Activated T-helper 1 cell treated with Interleukin-2 at 50 U/mL for 16 hours (primary cell): ENCODE results near the gene FAM174C.

ENCODE experiments used
- DNase-seq: peaks from one replicate; pipeline ENCODE4 v3.0.0-alpha.2; 2020; ENCODE audit warnings: low read depth

Gene FAM174C

GRCh38 chr19:1275260-1275975 is at the start of gene FAM174C:
FAM174C (plus strand) TSS chr19:1275530; CDS start chr19:1275550, 20 bp downstream.
- DNase-seq, result peak; percentile 94

- no peak for DNase-seq
These were observed 49.2 kb upstream of the FAM174C start for GRCh38 chr19:1226227-1226518.

- no peak for DNase-seq
These were observed 48.6 kb upstream of the FAM174C start for GRCh38 chr19:1226522-1227303.

GRCh38 chr19:1227304-1228054 is 47.9 kb upstream of the FAM174C start:
- no peak for DNase-seq

- DNase-seq, result no peak
These were observed 47.0 kb upstream of the FAM174C start for GRCh38 chr19:1228161-1228957.

- no peak for DNase-seq
These were observed 46.0 kb upstream of the FAM174C start for GRCh38 chr19:1229056-1229923.

- no peak for DNase-seq
These were observed 45.2 kb upstream of the FAM174C start for GRCh38 chr19:1229924-1230782.

GRCh38 chr19:1230783-1231489 is 44.4 kb upstream of the FAM174C start:
- no peak for DNase-seq

- DNase-seq, result no peak
These were observed 43.3 kb upstream of the FAM174C start for GRCh38 chr19:1231729-1232637.

GRCh38 chr19:1232652-1233072 is 42.7 kb upstream of the FAM174C start:
- no peak for DNase-seq

GRCh38 chr19:1233115-1233667 is 42.1 kb upstream of the FAM174C start:
- DNase-seq, result no peak

- DNase-seq, result no peak
These were observed 41.0 kb upstream of the FAM174C start for GRCh38 chr19:1234051-1234954.

GRCh38 chr19:1234955-1235380 is 40.4 kb upstream of the FAM174C start:
- DNase-seq, result no peak

GRCh38 chr19:1235625-1236538 is 39.4 kb upstream of the FAM174C start:
- no peak for DNase-seq

- DNase-seq, result no peak
These were observed 38.8 kb upstream of the FAM174C start for GRCh38 chr19:1236576-1236975.
